ENCODE measurements around the gene PSORS1C2.
"Not testable (repeated sequence)": the region's sequence is repeated elsewhere in the genome, so short reads cannot be mapped to it uniquely, and the experiment has no call there.

PSORS1C2 gene

GRCh38 chr6:31165986-31166385, 27.1 kb upstream of the PSORS1C2 start:
- no peak for DNase-seq (ENCODE audit: low read depth)

GRCh38 chr6:31165064-31165832, 26.4 kb upstream of the PSORS1C2 start:
- not testable (repeated sequence) for DNase-seq (ENCODE audit: low read depth)

GRCh38 chr6:31164475-31165063, 25.7 kb upstream of the PSORS1C2 start:
- not testable (repeated sequence) for DNase-seq (ENCODE audit: low read depth)

- no peak for DNase-seq (ENCODE audit: low read depth)
Observed at GRCh38 chr6:31163922-31164321, 25.1 kb upstream of the PSORS1C2 start.

GRCh38 chr6:31162463-31163165, 23.7 kb upstream of the PSORS1C2 start:
- DNase-seq (ENCODE audit: low read depth), result no peak

- no peak for DNase-seq (ENCODE audit: low read depth)
Observed at GRCh38 chr6:31161216-31162126, 22.6 kb upstream of the PSORS1C2 start.

- peak; percentile 17 for DNase-seq (ENCODE audit: low read depth)
Observed at GRCh38 chr6:31158863-31159855, 20.3 kb upstream of the PSORS1C2 start.

- peak; percentile 99 for DNase-seq (ENCODE audit: low read depth)
Observed at GRCh38 chr6:31158140-31158862, 19.4 kb upstream of the PSORS1C2 start, which contains the start of gene TCF19. TCF19 (plus strand) TSS chr6:31158589; CDS start chr6:31159470, 881 bp downstream.

- no peak for DNase-seq (ENCODE audit: low read depth)
Observed at GRCh38 chr6:31157513-31158139, 18.8 kb upstream of the PSORS1C2 start, which contains the start of gene CCHCR1. CCHCR1 (minus strand) TSS chr6:31157802; CDS start chr6:31157600, 202 bp downstream.

- no peak for DNase-seq (ENCODE audit: low read depth)
Observed at GRCh38 chr6:31156641-31157040, 17.8 kb upstream of the PSORS1C2 start.

GRCh38 chr6:31154436-31154835, 15.6 kb upstream of the PSORS1C2 start:
- no peak for DNase-seq (ENCODE audit: low read depth)

GRCh38 chr6:31152781-31153180, 13.9 kb upstream of the PSORS1C2 start:
- no peak for DNase-seq (ENCODE audit: low read depth)

- no peak for DNase-seq (ENCODE audit: low read depth)
Observed at GRCh38 chr6:31149827-31150447, 11.1 kb upstream of the PSORS1C2 start.

- no peak for DNase-seq (ENCODE audit: low read depth)
Observed at GRCh38 chr6:31145386-31145785, 6.5 kb upstream of the PSORS1C2 start.

- no peak for DNase-seq (ENCODE audit: low read depth)
Observed at GRCh38 chr6:31144970-31145340, 6.1 kb upstream of the PSORS1C2 start.

GRCh38 chr6:31144296-31144969, 5.6 kb upstream of the PSORS1C2 start:
- DNase-seq (ENCODE audit: low read depth), result no peak

- DNase-seq (ENCODE audit: low read depth), result no peak
Observed at GRCh38 chr6:31143148-31143547, 4.3 kb upstream of the PSORS1C2 start.

- DNase-seq (ENCODE audit: low read depth), result no peak
Observed at GRCh38 chr6:31142361-31142761, 3.5 kb upstream of the PSORS1C2 start.

All from T-helper 22 cell (primary cell).